SK-N-SH (cell line): ENCODE results near the gene GIMAP4. TPM values are rescaled to one million over a fixed set of nuclear protein-coding genes. Genes with fewer than 3 reads are reported as not detected.

Experiments used
- CTCF ChIA-PET: fragments of 300-600, 350-600 bp; formaldehyde crosslinking; extraction: SDS; loops from one replicate; lab custom pipeline; 2021; lab: Yijun Ruan, JAX
- POLR2A ChIA-PET: fragments of 350-600 bp; sonication (Branson Sonifier 250); formaldehyde crosslinking; extraction: SDS; loops from one replicate; lab custom pipeline; 2020; ENCODE audit warnings: antibody characterized with exemption, inconsistent platforms; lab: Yijun Ruan, JAX
- DNase-seq: peaks from one replicate; pipeline ENCODE4 v3.0.0; 2012
- H2AFZ ChIP-seq: fragments of 200-600 bp; sonication (generic); 2 replicates; pipeline ENCODE4 v1.8.1; 2016; ENCODE audit warnings: antibody characterized with exemption, mild to moderate bottlenecking, low read depth
- H3F3A ChIP-seq: fragments of 200-600 bp; sonication (generic); replicated peaks from 2 replicates; pipeline ENCODE3; 2016; ENCODE audit warnings: antibody characterized with exemption, mild to moderate bottlenecking; ENCODE audit not compliant: insufficient read depth
- H3K27ac ChIP-seq, 2 experiments: fragments of 200-500 bp in 1 of 2; fragments of 200-600 bp in 1 of 2; sonication (Bioruptor generic) in 1 of 2; sonication (generic), shearing (Covaris generic) in 1 of 2; 2 replicates each; pipeline versions ENCODE4 v1.5.1 to v1.6.1; 2014 to 2016; ENCODE audit warnings: low read depth in 2 of 2, inconsistent platforms in 1 of 2, low read length in 1 of 2, mild to moderate bottlenecking in 1 of 2, mixed read lengths in 1 of 2
- H3K27me3 ChIP-seq: fragments of 200-600 bp; sonication (generic), shearing (Covaris generic); 2 replicates; pipeline ENCODE4 v1.6.1; 2016; ENCODE audit warnings: mixed run types; ENCODE audit not compliant: insufficient read depth
- H3K36me3 ChIP-seq, 2 experiments: fragments of 200-500 bp in 1 of 2; fragments of 200-600 bp in 1 of 2; sonication (Bioruptor generic) in 1 of 2; sonication (generic) in 1 of 2; replicated peaks in 1 of 2; 2 replicates each; pipeline versions ENCODE3 to v1.5.1; 2014 to 2016; ENCODE audit warnings: low read length in 1 of 2, mild to moderate bottlenecking in 1 of 2; ENCODE audit not compliant: insufficient read depth in 2 of 2, control insufficient read depth in 1 of 2
- H3K4me1 ChIP-seq, 2 experiments: fragments of 200-500 bp in 1 of 2; fragments of 200-600 bp in 1 of 2; sonication (Bioruptor generic) in 1 of 2; sonication (generic), shearing (Covaris generic) in 1 of 2; 2 replicates each; pipeline versions ENCODE4 v1.5.1 to v1.6.1; 2014 to 2016; ENCODE audit warnings: low read depth in 1 of 2, low read length in 1 of 2, mixed run types in 1 of 2; ENCODE audit not compliant: insufficient read depth in 2 of 2, control insufficient read depth in 1 of 2
- H3K4me2 ChIP-seq: fragments of 200-600 bp; sonication (generic), shearing (Covaris generic); 2 replicates; pipeline ENCODE4 v1.6.1; 2017; ENCODE audit warnings: mixed run types
- H3K4me3 ChIP-seq, 2 experiments: fragments of 200-500 bp in 1 of 2; fragments of 200-600 bp in 1 of 2; sonication (Bioruptor generic) in 1 of 2; sonication (generic), shearing (Covaris generic) in 1 of 2; 2 replicates each; pipeline versions ENCODE4 v1.5.1 to v1.8.1; 2014 to 2016; ENCODE audit warnings: low read depth in 2 of 2, inconsistent platforms in 1 of 2, low read length in 1 of 2, mild to moderate bottlenecking in 1 of 2, mixed read lengths in 1 of 2, moderate library complexity in 1 of 2
- H3K79me2 ChIP-seq: fragments of 200-600 bp; sonication (generic); 2 replicates; pipeline ENCODE4 v1.8.1; 2017; ENCODE audit warnings: mild to moderate bottlenecking; ENCODE audit not compliant: insufficient read depth
- H3K9ac ChIP-seq: fragments of 200-600 bp; sonication (generic); 2 replicates; pipeline ENCODE4 v1.6.1; 2017; ENCODE audit warnings: mixed run types
- H3K9me2 ChIP-seq: fragments of 200-600 bp; sonication (generic); 2 replicates; pipeline ENCODE4 v1.6.1; 2017; ENCODE audit warnings: mixed run types
- H3K9me3 ChIP-seq: fragments of 200-600 bp; sonication (generic); 2 replicates; pipeline ENCODE4 v1.6.1; 2017; ENCODE audit warnings: mixed run types, mild to moderate bottlenecking, moderate library complexity
- H4K20me1 ChIP-seq: fragments of 200-600 bp; sonication (generic); 2 replicates; pipeline ENCODE4 v1.6.1; 2017; ENCODE audit warnings: mild to moderate bottlenecking, mixed run types; ENCODE audit not compliant: insufficient read depth
- EZH2phosphoT487 ChIP-seq: fragments of 200-600 bp; sonication (generic); IDR thresholded peaks from 2 replicates; pipeline ENCODE4 v1.6.1; 2017; ENCODE audit warnings: low read depth, mixed run types, mild to moderate bottlenecking, antibody characterized with exemption, moderate library complexity, borderline replicate concordance
- FOSL2 ChIP-seq: IDR thresholded peaks from 2 replicates; pipeline ENCODE4 v1.4.0; 2012; ENCODE audit warnings: low read depth, mild to moderate bottlenecking, moderate library complexity, borderline replicate concordance
- GABPA ChIP-seq: IDR thresholded peaks from 2 replicates; pipeline ENCODE4 v1.4.0; 2012; ENCODE audit warnings: low read depth, mild to moderate bottlenecking
- MAX ChIP-seq: IDR thresholded peaks from 2 replicates; pipeline ENCODE4 v1.4.0; 2012; ENCODE audit warnings: low read depth
- POLR2AphosphoS5 ChIP-seq: IDR thresholded peaks from 2 replicates; pipeline ENCODE4 v1.6.1; 2012; ENCODE audit warnings: low read depth, low read length
- RXRA ChIP-seq: IDR thresholded peaks from 2 replicates; pipeline ENCODE4 v1.4.0; 2012; ENCODE audit warnings: low read depth, mild to moderate bottlenecking, borderline replicate concordance
- TEAD4 ChIP-seq: IDR thresholded peaks from 2 replicates; pipeline ENCODE4 v1.4.0; 2012; ENCODE audit warnings: mild to moderate bottlenecking, borderline replicate concordance; ENCODE audit not compliant: insufficient read depth
- YY1 ChIP-seq: IDR thresholded peaks from 2 replicates; pipeline ENCODE4 v1.4.0; 2012; ENCODE audit warnings: low read depth, mild to moderate bottlenecking
- WGBS: methylation state at CpG from one replicate; pipeline ENCODE4 v1.1.6; 2017; ENCODE audit warnings: low lambda C conversion rate; 5-methylcytosine and 5-hydroxymethylcytosine counted together
- polyA plus RNA-seq, 3 experiments: library from polyadenylated mRNA; depleted of rRNA; stranded (reverse); fragments of >200 nt; gene quantifications; 2 replicates each; pipeline ENCODE4 v1.2.3, GENCODE V29; 2012

The GIMAP4 gene
- polyA plus RNA-seq, 1 of the 3 experiments (the other 2 are of a cell fraction) = not detected

- Histone ChIP-seq H3K4me1 (no peaks in the 10 kb centered on the region), H3K4me3 (no peak overlapping the region), H2AFZ (no peak overlapping the region), H3K79me2 (no peaks in the 10 kb centered on the region), H3K9ac (no peak overlapping the region), H3K36me3 (no peaks in the 10 kb centered on the region), H3K9me2 (no peaks in the 10 kb centered on the region), H4K20me1 (no peaks in the 10 kb centered on the region), H3K27ac (no peak overlapping the region), H3K27me3 (peaks cover 20% of the 10 kb centered on the region; the same call in 1 of the 2 replicates), H3K4me2 (no peak overlapping the region), H3F3A (no peaks in the 10 kb centered on the region), H3K9me3 (no peaks in the 10 kb centered on the region)
- no peak for DNase-seq
- WGBS = 3% methylated on average over 7 of the region's 7 CpGs
- POLR2A ChIA-PET = no interaction called here
- TF ChIP-seq FOSL2 (no peak), YY1 (no peak), MAX (no peak), TEAD4 (no peak)
- CTCF ChIA-PET = no interaction called here
Observed at GRCh38 chr7:150585199-150585598, 18.0 kb downstream of the GIMAP4 start.

DNA sequence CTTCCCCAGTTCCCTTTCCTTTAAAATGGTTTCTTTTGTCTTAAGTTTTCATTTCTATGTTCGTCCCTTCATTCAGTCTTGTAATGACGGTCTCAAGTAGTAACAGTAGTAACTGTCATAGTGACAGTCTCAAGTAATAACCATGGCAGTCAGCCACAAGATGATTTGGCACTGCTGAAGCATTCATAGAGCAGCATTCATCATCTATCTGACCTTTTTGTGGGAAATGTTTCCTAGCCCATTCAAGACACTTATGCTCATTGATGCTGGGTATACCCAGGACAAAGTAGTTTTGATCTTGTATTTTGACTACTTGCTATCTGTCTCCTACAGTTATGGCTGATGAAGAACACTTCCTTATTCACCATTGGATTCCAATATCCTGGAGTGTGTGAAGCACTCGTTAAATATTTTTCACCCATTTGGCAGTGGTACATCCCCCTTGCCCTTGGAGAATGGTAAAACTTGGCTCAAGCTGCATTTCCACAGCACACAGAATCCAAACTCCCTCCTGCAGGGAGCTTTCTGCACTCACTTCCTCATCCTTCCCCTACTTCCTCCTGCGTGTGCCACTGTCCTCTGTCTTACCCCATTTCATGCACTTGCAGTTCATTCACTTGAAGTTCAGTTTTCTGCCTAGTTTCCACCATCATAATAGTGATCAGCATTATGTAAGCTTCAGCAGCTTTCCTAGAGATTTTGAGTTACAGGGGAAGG lies 19.0 kb downstream of the GIMAP4 start:
- no peaks in the 10 kb centered on the region for H3K79me2 ChIP-seq
- 3% methylated on average over 4 of the region's 4 CpGs for WGBS

GRCh38 chr7:150586785-150587152 lies 19.6 kb downstream of the GIMAP4 start:
- Histone ChIP-seq H3K27me3 (peaks cover 20% of the 10 kb centered on the region; the same call in 1 of the 2 replicates), H3K79me2 (no peaks in the 10 kb centered on the region), H3F3A (no peaks in the 10 kb centered on the region), H3K4me3 (no peak overlapping the region), H3K9me3 (no peaks in the 10 kb centered on the region), H3K27ac (no peak overlapping the region)
- no peak for DNase-seq
- CTCF ChIA-PET = no interaction called here
- TF ChIP-seq EZH2phosphoT487 = no peak
- TF ChIP-seq RXRA = no peak
- no peak for TF ChIP-seq POLR2AphosphoS5
- TF ChIP-seq, all 33 proteins: peak for 0
- Histone ChIP-seq H3K4me2 (no peak overlapping the region), H2AFZ (no peak overlapping the region), H3K36me3 (no peaks in the 10 kb centered on the region), H3K9ac (no peak overlapping the region), H3K4me1 (no peaks in the 10 kb centered on the region), H4K20me1 (no peaks in the 10 kb centered on the region), H3K9me2 (no peaks in the 10 kb centered on the region)
- POLR2A ChIA-PET = no interaction called here

More for the DNA sequence above, 19.0 kb downstream of the GIMAP4 start:
- Histone ChIP-seq H4K20me1 (no peaks in the 10 kb centered on the region), H3K27me3 (peaks cover 20% of the 10 kb centered on the region; the same call in 1 of the 2 replicates), H3K4me3 (no peak overlapping the region), H3K4me1 (no peaks in the 10 kb centered on the region), H3K9ac (no peak overlapping the region), H3K4me2 (no peak overlapping the region), H3K9me2 (no peaks in the 10 kb centered on the region), H3K27ac (no peak overlapping the region), H2AFZ (no peak overlapping the region), H3F3A (no peaks in the 10 kb centered on the region), H3K36me3 (no peaks in the 10 kb centered on the region), H3K9me3 (no peaks in the 10 kb centered on the region)
- no peak for TF ChIP-seq GABPA
- no peak for DNase-seq
- POLR2A ChIA-PET = no interaction called here
- CTCF ChIA-PET = no interaction called here
